ENCODE data around the gene HMGN1. TPM values are rescaled to one million over a fixed set of nuclear protein-coding genes. Genes with fewer than 3 reads are reported as not detected.
A peak's percentile ranks its signal among the peaks of the same experiment; 100 is the strongest.
"Not testable (repeated sequence)": the region's sequence is repeated elsewhere in the genome, so short reads cannot be mapped to it uniquely, and the experiment has no call there.

The HMGN1 gene
- total RNA-seq, 1 donor from 2014 or later: 75.4 TPM

DNA sequence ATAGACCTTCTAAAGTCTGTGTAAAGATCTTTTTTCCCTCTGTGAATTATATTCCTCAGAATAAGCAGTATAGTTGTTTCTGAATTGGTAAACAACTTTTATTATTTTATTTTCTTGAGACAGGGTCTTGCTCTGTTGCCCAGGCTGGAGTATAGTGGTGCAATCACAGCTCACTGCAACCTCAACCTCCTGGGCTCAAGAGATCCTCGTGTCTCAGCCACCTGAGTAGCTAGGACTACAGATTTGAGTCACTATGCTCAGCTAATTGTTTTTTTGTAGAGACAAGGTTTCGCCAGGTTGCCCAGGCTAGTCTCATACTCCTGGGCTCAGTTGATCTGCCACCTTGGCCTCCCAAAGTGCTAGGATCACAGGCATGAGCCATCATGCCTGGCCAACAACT, 26.6 kb upstream of the HMGN1 start:
- ATAC-seq: no peak
- no peak for DNase-seq
- intact Hi-C loops (cut with micrococcal nuclease): no loop called here

GRCh38 chr21:39374046-39374445, 25.2 kb upstream of the HMGN1 start:
- ATAC-seq: no peak
- intact Hi-C loops (cut with micrococcal nuclease): no loop called here
- DNase-seq: no peak

- intact Hi-C loops (cut with micrococcal nuclease): no loop called here
- ATAC-seq: no peak
- DNase-seq: no peak
Measured at GRCh38 chr21:39373634-39374033, 24.7 kb upstream of the HMGN1 start.

DNA sequence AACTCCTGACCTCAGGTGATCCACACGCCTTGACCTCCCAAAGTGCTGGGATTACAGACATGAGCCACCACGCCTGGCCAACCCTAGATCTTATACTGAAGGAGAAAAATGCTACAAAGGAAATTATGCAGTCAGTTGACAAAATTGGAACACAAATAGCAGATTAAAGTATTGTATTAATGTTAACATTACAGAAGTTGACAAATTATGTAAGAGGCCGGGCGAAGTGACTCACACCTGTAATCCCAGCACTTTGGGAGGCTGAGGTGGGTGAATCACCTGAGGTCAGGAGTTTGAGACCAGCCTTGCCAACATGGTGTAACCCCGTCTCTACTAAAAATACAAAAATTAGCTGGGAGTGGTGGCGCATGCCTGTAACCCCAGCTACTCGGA, 21.0 kb upstream of the HMGN1 start:
- DNase-seq; intact Hi-C loops (cut with micrococcal nuclease); ATAC-seq: not testable (repeated sequence)

GRCh38 chr21:39367783-39368182, 18.9 kb upstream of the HMGN1 start:
- DNase-seq: no peak
- ATAC-seq: no peak
- intact Hi-C loops (cut with micrococcal nuclease): no loop called here

DNA sequence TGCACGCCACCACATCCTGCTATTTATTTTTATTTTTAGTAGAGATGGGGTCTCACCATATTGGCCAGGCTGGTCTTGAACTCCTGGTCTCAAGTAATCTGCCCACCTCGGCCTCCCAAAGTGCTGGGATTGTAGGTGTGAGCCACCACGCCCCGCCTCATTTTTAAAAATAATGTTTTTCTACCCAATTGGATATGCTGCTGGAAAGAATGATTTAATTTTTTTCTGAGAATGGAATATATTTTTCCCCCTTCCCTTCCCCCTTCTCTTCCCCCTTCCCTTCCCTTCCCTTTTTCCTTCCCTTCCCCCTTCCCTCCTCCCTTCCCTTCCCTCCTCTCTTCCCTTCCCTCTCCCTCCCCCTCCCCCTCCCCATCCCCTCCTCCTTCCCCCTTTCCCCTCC, 17.7 kb upstream of the HMGN1 start:
- no peak for ATAC-seq

GRCh38 chr21:39364949-39365348, 16.1 kb upstream of the HMGN1 start:
- intact Hi-C loops (cut with micrococcal nuclease): no loop called here
- DNase-seq: no peak
- no peak for ATAC-seq

More for the DNA sequence above, 17.7 kb upstream of the HMGN1 start:
- intact Hi-C loops (cut with micrococcal nuclease): no loop called here
- DNase-seq: no peak

DNA sequence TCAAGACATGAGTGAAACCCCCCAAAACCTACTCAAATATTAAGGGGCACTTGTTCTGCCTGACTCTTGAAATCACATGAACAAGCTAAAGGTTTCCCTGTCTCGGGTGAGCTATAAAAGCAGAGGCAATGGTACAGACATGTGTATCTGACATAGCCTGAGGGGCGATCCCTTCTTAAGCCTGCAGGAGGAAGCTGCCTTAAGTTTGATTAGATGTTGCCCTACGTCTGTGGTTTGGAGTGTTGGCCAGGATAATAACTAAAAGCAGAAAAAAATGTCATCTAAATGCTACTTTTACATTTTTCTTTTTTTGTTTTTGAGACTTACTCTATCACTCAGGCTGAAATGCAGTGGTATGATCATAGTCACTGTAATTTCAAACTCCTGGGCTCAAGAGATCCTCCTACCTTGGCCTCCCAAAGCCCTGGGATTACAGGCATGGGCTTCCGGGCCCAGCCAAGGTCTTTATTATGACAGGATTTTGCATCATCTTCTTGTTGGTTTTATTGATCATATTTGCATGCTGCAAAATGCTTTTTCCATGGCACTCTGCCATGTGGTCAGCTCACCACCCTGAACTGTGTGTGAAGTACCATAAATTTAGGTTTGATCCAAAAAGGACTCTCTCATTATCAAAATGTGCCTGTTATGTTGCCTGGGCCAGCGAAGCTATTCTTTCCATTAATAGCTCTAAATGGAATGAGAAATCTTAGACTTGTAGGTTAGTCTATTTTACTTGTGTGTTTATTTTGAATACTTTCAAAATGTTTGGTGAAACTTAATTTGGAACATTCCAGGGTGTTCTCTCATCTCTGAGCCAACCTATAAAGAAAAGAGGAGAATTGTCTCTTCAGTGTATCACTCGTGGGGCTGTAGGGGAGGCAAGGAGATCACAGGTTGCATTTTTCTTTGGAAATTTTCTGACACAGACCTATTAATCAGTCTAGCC, 15.0 kb upstream of the HMGN1 start:
- no peak for DNase-seq
- ATAC-seq: no peak
- intact Hi-C loops (cut with micrococcal nuclease): no loop called here

GRCh38 chr21:39362733-39363132, 13.8 kb upstream of the HMGN1 start:
- ATAC-seq: no peak
- no peak for DNase-seq
- intact Hi-C loops (cut with micrococcal nuclease): no loop called here

DNA sequence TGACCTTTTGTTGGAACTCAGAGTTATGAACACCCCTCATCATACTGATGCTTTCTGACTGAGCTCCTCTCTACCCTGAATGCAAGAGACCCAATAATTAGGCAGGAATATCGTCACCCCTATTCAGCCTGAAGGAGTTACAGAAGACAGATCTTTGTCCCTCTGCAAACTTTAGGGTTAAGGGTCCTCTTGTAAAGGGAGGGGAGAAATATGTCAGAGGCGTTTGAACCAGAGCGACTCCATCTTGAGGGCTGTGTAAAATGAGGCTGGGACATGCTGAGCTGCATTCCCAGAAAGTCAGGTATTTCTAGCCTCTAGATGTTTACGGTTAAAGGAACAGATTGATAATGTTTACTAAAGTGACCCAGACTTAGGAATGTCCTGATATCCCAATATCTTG, 10.5 kb upstream of the HMGN1 start:
- ATAC-seq: no peak
- intact Hi-C loops (cut with micrococcal nuclease): no loop called here

GRCh38 chr21:39353295-39353694, 4.4 kb upstream of the HMGN1 start:
- ATAC-seq (no peak), DNase-seq (no peak)
- intact Hi-C loops (cut with micrococcal nuclease): no loop called here

More for the DNA sequence above, 10.5 kb upstream of the HMGN1 start:
- no peak for DNase-seq

GRCh38 chr21:39350094-39351005, 1.5 kb upstream of the HMGN1 start:
- DNase-seq (no peak), ATAC-seq (no peak)
- intact Hi-C loops (cut with micrococcal nuclease): no loop called here

DNA sequence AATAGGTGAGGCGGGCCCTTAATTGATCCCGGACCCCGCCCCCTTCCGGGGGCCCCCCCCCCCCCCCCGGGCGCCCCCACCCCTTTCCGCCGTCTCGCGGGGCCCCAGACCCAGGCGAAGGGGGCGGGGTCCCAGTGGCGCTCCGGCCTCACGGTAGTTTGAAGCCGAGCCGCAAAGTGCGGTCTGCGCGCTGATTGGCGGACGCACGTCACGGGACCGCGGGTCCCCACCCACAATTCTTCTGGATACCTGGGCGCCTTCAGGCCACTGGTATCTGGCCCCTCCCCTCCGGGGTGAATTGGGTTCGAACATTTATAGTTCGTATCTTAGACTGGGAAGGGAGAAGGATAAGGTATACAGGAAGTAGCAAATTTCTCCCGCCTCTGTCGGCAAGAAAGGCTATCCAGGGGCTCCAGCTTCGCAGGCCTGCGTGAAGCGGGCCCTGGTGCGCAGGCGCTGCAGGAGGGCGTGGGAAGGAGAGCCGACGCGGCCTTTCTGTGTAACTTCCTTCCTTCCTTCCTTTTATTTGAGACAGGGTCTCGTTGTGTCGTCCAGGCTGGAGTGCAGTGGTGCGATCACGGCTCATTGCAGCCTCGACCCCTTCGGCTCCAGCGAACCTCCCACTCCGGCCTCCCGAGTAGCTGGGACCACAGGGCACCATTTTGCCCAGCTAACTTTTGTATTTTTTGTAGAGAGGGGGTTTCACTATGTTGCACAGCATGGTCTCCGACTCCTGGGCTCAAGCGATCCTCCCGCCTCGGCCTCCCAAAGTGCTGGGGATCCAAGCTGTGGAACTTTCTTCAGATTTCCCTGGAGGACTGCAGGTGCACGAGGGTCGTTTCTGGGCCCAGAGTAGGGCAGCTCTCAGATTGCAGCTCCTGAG, 564 bp upstream of the HMGN1 start:
- ATAC-seq (peak; percentile 97), DNase-seq (peak; percentile 98)
- intact Hi-C loops (cut with micrococcal nuclease): loop anchor here (5.0 kb wide), 1 partner anchor 38 kb away; no protein-coding TSS in a partner anchor

- peak; percentile 1 for ATAC-seq
- intact Hi-C loops (cut with micrococcal nuclease): loop anchor here (5.0 kb wide), 1 partner anchor 39 kb away; no protein-coding TSS in a partner anchor
- DNase-seq: no peak
Measured at GRCh38 chr21:39348040-39348354, 891 bp downstream of the HMGN1 start.

DNA sequence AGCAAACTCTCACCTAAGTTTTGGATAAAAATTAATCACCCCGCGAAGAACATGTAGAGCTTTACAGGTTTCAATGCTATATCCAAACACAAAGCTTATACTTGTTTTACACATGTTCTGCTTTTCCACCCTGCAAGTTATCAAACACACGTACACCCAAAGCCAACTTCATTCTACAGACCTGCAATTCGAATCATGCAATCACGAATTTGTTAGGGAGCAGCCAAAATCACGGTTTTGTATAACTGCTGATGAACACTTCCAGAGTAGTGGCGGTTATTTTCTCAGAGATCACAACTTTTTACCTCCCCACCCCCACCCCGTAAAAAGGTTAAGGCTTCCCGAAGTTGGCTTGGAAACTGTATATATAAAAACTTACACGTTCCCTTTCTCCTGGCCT, 1.4 kb downstream of the HMGN1 start:
- intact Hi-C loops (cut with micrococcal nuclease): loop anchor here (5.0 kb wide), 1 partner anchor 40 kb away; no protein-coding TSS in a partner anchor
- ATAC-seq: no peak
- DNase-seq: no peak

DNA sequence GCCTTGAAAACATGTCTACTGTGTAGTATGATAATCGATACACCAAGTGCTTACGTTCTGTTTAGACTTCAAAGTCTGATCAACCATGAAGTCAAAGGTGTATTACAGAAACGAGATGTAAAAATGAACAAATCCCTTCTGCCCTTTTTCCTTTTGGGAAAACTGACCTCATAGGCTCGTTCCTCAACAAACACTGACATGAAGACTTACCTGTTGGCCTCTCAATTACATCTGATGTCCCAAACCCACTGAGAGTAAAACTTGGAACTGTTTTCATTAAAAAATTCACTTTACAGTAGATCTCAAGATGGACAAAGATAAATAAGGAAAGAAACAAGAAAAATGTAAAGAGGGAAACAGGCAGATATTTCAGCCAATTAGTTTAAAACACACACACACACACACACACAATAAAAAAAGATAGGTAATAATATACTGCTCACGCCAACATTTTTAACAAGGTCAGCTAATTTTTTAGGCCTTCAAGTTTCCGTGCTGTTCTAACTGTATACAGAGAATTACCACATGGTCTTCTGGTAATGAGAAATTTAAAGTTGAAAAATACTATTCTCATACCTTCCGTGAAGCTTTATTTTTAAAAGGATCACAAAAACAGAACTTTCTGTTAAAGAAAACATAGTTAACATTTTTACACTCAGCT, 2.1 kb downstream of the HMGN1 start:
- DNase-seq (no peak), ATAC-seq (no peak)
- intact Hi-C loops (cut with micrococcal nuclease): loop anchor here (5.0 kb wide), 1 partner anchor 40 kb away; no protein-coding TSS in a partner anchor

GRCh38 chr21:39346206-39346605, 2.7 kb downstream of the HMGN1 start:
- DNase-seq (no peak), ATAC-seq (no peak)
- intact Hi-C loops (cut with micrococcal nuclease): loop anchor here (5.0 kb wide), 1 partner anchor 41 kb away; no protein-coding TSS in a partner anchor

GRCh38 chr21:39345440-39345839, 3.4 kb downstream of the HMGN1 start:
- DNase-seq (no peak), ATAC-seq (no peak)
- intact Hi-C loops (cut with micrococcal nuclease): loop anchor here (5.0 kb wide), 1 partner anchor 42 kb away; no protein-coding TSS in a partner anchor

All from left ventricle myocardium superior (tissue), 1 donor.